Measurements from ENCODE around the gene TFIP11.

The TFIP11 gene

GRCh38 chr22:26470807-26471206 lies 41.5 kb downstream of the TFIP11 start:
- H3K36me3 ChIP-seq (replicated peaks in 1 of 2; ENCODE audit: control insufficient read depth in 2 of 2, insufficient read depth in 2 of 2, low read length in 2 of 2): peaks cover 41 to 99% of the 10 kb centered on the region in 2 donors
- no CpG with 5 or more reads among the region's 2 CpGs for WGBS, 2 donors (ENCODE audit: extremely low coverage in 2 of 2, insufficient read length in 2 of 2, insufficient replicate concordance in 1 of 2)

GRCh38 chr22:26466196-26466595 lies 46.1 kb downstream of the TFIP11 start:
- Histone ChIP-seq H3K4me3 (ENCODE audit: low read length in 2 of 2) (no peak overlapping the region), H4K8ac (ENCODE audit: low read depth, low read length) (no peak overlapping the region), H3K14ac (ENCODE audit: low read length) (no peak overlapping the region), H4K91ac (ENCODE audit: low read depth, low read length, poor library complexity) (no peak overlapping the region), H2BK120ac (ENCODE audit: low read depth, low read length) (no peak overlapping the region), H2BK15ac (ENCODE audit: low read length) (no peak overlapping the region), H3K18ac (ENCODE audit: low read length) (no peak overlapping the region), H3K27me3 (ENCODE audit: control insufficient read depth in 3 of 3, insufficient read depth in 3 of 3, low read depth in 1 of 3, low read length in 3 of 3) (no peaks in the 10 kb centered on the region), H3K36me3 (replicated peaks in 1 of 2; ENCODE audit: control insufficient read depth in 2 of 2, insufficient read depth in 2 of 2, low read length in 2 of 2) (peaks cover 45 to 99% of the 10 kb centered on the region in 2 donors), H3K4me2 (ENCODE audit: insufficient read depth, low read length, poor library complexity, severe bottlenecking) (no peak overlapping the region), H3K79me1 (ENCODE audit: low read depth, low read length) (no peaks in the 10 kb centered on the region), H2BK12ac (ENCODE audit: low read length) (no peak overlapping the region), H2AFZ (ENCODE audit: low read length) (no peak overlapping the region), H2BK5ac (ENCODE audit: low read length) (no peak overlapping the region), H3K4ac (ENCODE audit: low read length) (no peak overlapping the region), H3K9ac (ENCODE audit: low read depth, low read length, poor library complexity) (no peak overlapping the region), H3K4me1 (ENCODE audit: control insufficient read depth in 2 of 2, insufficient read depth in 1 of 2, low read depth in 1 of 2, low read length in 2 of 2) (peaks cover 5 to 14% of the 10 kb centered on the region in 2 donors), H3K9me3 (replicated peaks in 1 of 2; ENCODE audit: control insufficient read depth in 2 of 2, insufficient read depth in 1 of 2, low read depth in 1 of 2, low read length in 2 of 2) (no peaks in the 10 kb centered on the region), H2AK5ac (ENCODE audit: low read depth, low read length) (no peak overlapping the region), H3K23ac (ENCODE audit: low read depth, low read length, poor library complexity) (no peak overlapping the region), H3K27ac (replicated peaks; ENCODE audit: low read length) (no peak overlapping the region)
- no CpG with 5 or more reads among the region's 5 CpGs for WGBS, 2 donors (ENCODE audit: extremely low coverage in 2 of 2, insufficient read length in 2 of 2, insufficient replicate concordance in 1 of 2)
- no peak for DNase-seq (ENCODE audit: low spot score)

More at GRCh38 chr22:26470807-26471206, 41.5 kb downstream of the TFIP11 start:
- no peak overlapping the region for H3K4me2 ChIP-seq (ENCODE audit: insufficient read depth, low read length, poor library complexity, severe bottlenecking)
- H3K27ac ChIP-seq (replicated peaks; ENCODE audit: low read length): no peak overlapping the region
- DNase-seq (ENCODE audit: low spot score): no peak
- H3K9ac ChIP-seq (ENCODE audit: low read depth, low read length, poor library complexity): no peak overlapping the region
- H2BK5ac ChIP-seq (ENCODE audit: low read length): no peak overlapping the region
- no peak overlapping the region for H3K4me3 ChIP-seq (ENCODE audit: low read length in 2 of 2)
- no peak overlapping the region for H2AFZ ChIP-seq (ENCODE audit: low read length)
- H3K79me1 ChIP-seq (ENCODE audit: low read depth, low read length): no peaks in the 10 kb centered on the region
- no peak overlapping the region for H3K14ac ChIP-seq (ENCODE audit: low read length)
- H2BK120ac ChIP-seq (ENCODE audit: low read depth, low read length): no peak overlapping the region
- no peak overlapping the region for H3K18ac ChIP-seq (ENCODE audit: low read length)
- no peak overlapping the region for H2AK5ac ChIP-seq (ENCODE audit: low read depth, low read length)
- no peak overlapping the region for H3K23ac ChIP-seq (ENCODE audit: low read depth, low read length, poor library complexity)
- no peaks in the 10 kb centered on the region for H3K4me1 ChIP-seq (ENCODE audit: control insufficient read depth in 2 of 2, insufficient read depth in 1 of 2, low read depth in 1 of 2, low read length in 2 of 2)
- no peak overlapping the region for H2BK12ac ChIP-seq (ENCODE audit: low read length)
- H4K91ac ChIP-seq (ENCODE audit: low read depth, low read length, poor library complexity): no peak overlapping the region
- H3K27me3 ChIP-seq (ENCODE audit: control insufficient read depth in 3 of 3, insufficient read depth in 3 of 3, low read depth in 1 of 3, low read length in 3 of 3): no peaks in the 10 kb centered on the region
- H3K9me3 ChIP-seq (replicated peaks in 1 of 2; ENCODE audit: control insufficient read depth in 2 of 2, insufficient read depth in 1 of 2, low read depth in 1 of 2, low read length in 2 of 2): no peaks in the 10 kb centered on the region
- H4K8ac ChIP-seq (ENCODE audit: low read depth, low read length): no peak overlapping the region
- H2BK15ac ChIP-seq (ENCODE audit: low read length): no peak overlapping the region
- H3K4ac ChIP-seq (ENCODE audit: low read length): no peak overlapping the region

DNA sequence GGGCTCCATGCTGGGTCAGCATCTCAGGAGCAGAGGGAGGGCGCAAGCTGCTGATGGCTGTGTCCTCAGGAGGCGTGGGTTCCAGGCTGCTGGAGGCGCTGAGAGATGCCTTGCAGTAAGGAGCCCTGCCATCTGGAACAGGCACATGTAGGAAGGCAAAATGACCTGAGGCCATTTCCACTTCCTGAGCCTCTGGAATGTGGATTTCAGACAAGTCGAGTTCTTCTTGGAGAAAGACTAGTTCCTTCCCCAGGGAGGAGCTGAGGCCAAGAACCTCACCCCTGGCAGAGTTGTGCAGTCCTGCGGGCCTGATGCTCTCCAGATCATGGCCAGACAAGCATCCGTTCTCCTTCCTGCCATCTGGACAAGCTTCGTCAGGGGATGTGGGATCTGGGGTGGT lies 48.0 kb downstream of the TFIP11 start:
- no peak overlapping the region for H2BK5ac ChIP-seq (ENCODE audit: low read length)
- no peaks in the 10 kb centered on the region for H3K27me3 ChIP-seq (ENCODE audit: control insufficient read depth in 3 of 3, insufficient read depth in 3 of 3, low read depth in 1 of 3, low read length in 3 of 3)
- peaks cover 37 to 98% of the 10 kb centered on the region in 2 donors for H3K36me3 ChIP-seq (replicated peaks in 1 of 2; ENCODE audit: control insufficient read depth in 2 of 2, insufficient read depth in 2 of 2, low read length in 2 of 2)
- no peak overlapping the region for H3K4ac ChIP-seq (ENCODE audit: low read length)
- no peak overlapping the region for H3K18ac ChIP-seq (ENCODE audit: low read length)
- DNase-seq (ENCODE audit: low spot score): no peak
- no peak overlapping the region for H4K91ac ChIP-seq (ENCODE audit: low read depth, low read length, poor library complexity)
- H3K4me2 ChIP-seq (ENCODE audit: insufficient read depth, low read length, poor library complexity, severe bottlenecking): no peak overlapping the region
- no peak overlapping the region for H4K8ac ChIP-seq (ENCODE audit: low read depth, low read length)
- no peak overlapping the region for H3K14ac ChIP-seq (ENCODE audit: low read length)
- no peaks in the 10 kb centered on the region for H3K9me3 ChIP-seq (replicated peaks in 1 of 2; ENCODE audit: control insufficient read depth in 2 of 2, insufficient read depth in 1 of 2, low read depth in 1 of 2, low read length in 2 of 2)
- WGBS, 2 donors (ENCODE audit: extremely low coverage in 2 of 2, insufficient read length in 2 of 2, insufficient replicate concordance in 1 of 2): no CpG with 5 or more reads among the region's 7 CpGs
- no peak overlapping the region for H2BK120ac ChIP-seq (ENCODE audit: low read depth, low read length)
- no peak overlapping the region for H2BK12ac ChIP-seq (ENCODE audit: low read length)
- H3K4me3 ChIP-seq (ENCODE audit: low read length in 2 of 2): no peak overlapping the region
- H2AFZ ChIP-seq (ENCODE audit: low read length): no peak overlapping the region
- H3K9ac ChIP-seq (ENCODE audit: low read depth, low read length, poor library complexity): no peak overlapping the region
- H3K23ac ChIP-seq (ENCODE audit: low read depth, low read length, poor library complexity): no peak overlapping the region
- H2BK15ac ChIP-seq (ENCODE audit: low read length): no peak overlapping the region
- H3K79me1 ChIP-seq (ENCODE audit: low read depth, low read length): no peaks in the 10 kb centered on the region
- no peak overlapping the region for H3K27ac ChIP-seq (replicated peaks; ENCODE audit: low read length)
- H2AK5ac ChIP-seq (ENCODE audit: low read depth, low read length): no peak overlapping the region
- H3K4me1 ChIP-seq (ENCODE audit: control insufficient read depth in 2 of 2, insufficient read depth in 1 of 2, low read depth in 1 of 2, low read length in 2 of 2): peaks cover 5 to 14% of the 10 kb centered on the region in 2 donors

DNA sequence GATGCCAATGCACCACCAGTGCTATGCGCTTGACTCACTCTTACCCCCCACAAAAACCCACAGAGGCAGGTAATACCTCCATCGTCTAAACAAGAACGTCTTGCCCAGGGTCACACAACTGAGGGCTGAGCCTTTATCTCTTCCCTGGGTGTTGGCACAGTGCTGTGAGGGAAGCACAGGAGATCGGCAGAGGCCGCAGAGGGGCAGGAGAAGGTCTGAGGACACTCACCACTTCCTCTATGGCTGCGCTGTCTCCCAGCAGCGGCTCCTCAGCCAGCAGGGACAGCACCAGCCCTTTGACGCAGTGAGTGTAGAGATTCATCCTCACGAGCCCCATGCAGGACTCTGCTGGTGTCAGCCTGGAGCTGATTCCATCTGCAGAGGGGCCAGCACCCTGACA lies 48.6 kb downstream of the TFIP11 start:
- no CpG with 5 or more reads among the region's 9 CpGs for WGBS, 2 donors (ENCODE audit: extremely low coverage in 2 of 2, insufficient read length in 2 of 2, insufficient replicate concordance in 1 of 2)
- no peak for DNase-seq (ENCODE audit: low spot score)
- no peak overlapping the region for H2AK5ac ChIP-seq (ENCODE audit: low read depth, low read length)

More for the DNA sequence above, 48.6 kb downstream of the TFIP11 start:
- Histone ChIP-seq H2BK12ac (ENCODE audit: low read length) (no peak overlapping the region), H2BK15ac (ENCODE audit: low read length) (no peak overlapping the region), H3K4me3 (ENCODE audit: low read length in 2 of 2) (no peak overlapping the region), H2BK5ac (ENCODE audit: low read length) (no peak overlapping the region), H3K36me3 (replicated peaks in 1 of 2; ENCODE audit: control insufficient read depth in 2 of 2, insufficient read depth in 2 of 2, low read length in 2 of 2) (peaks cover 40 to 97% of the 10 kb centered on the region in 2 donors), H3K18ac (ENCODE audit: low read length) (no peak overlapping the region), H3K4me1 (ENCODE audit: control insufficient read depth in 2 of 2, insufficient read depth in 1 of 2, low read depth in 1 of 2, low read length in 2 of 2) (peaks cover 5 to 14% of the 10 kb centered on the region in 2 donors), H3K23ac (ENCODE audit: low read depth, low read length, poor library complexity) (no peak overlapping the region), H4K8ac (ENCODE audit: low read depth, low read length) (no peak overlapping the region), H3K4ac (ENCODE audit: low read length) (no peak overlapping the region), H2AFZ (ENCODE audit: low read length) (no peak overlapping the region), H3K9ac (ENCODE audit: low read depth, low read length, poor library complexity) (no peak overlapping the region), H3K79me1 (ENCODE audit: low read depth, low read length) (no peaks in the 10 kb centered on the region), H3K27ac (replicated peaks; ENCODE audit: low read length) (no peak overlapping the region), H3K27me3 (ENCODE audit: control insufficient read depth in 3 of 3, insufficient read depth in 3 of 3, low read depth in 1 of 3, low read length in 3 of 3) (no peaks in the 10 kb centered on the region), H3K14ac (ENCODE audit: low read length) (no peak overlapping the region), H4K91ac (ENCODE audit: low read depth, low read length, poor library complexity) (no peak overlapping the region), H3K9me3 (replicated peaks in 1 of 2; ENCODE audit: control insufficient read depth in 2 of 2, insufficient read depth in 1 of 2, low read depth in 1 of 2, low read length in 2 of 2) (no peaks in the 10 kb centered on the region), H3K4me2 (ENCODE audit: insufficient read depth, low read length, poor library complexity, severe bottlenecking) (no peak overlapping the region), H2BK120ac (ENCODE audit: low read depth, low read length) (no peak overlapping the region)

All from neuronal stem cell (in vitro differentiated cells).